Erythroblast (primary cell): ENCODE data around the gene MAN2A2.

Experiments used
- GATA1 ChIP-seq: IDR thresholded peaks from 2 replicates; pipeline ENCODE4 v1.6.1; 2011; ENCODE audit warnings: low read depth, mild to moderate bottlenecking, control low read depth, low read length, moderate library complexity
- POLR2A ChIP-seq: IDR thresholded peaks from 2 replicates; pipeline ENCODE4 v1.6.1; 2011; ENCODE audit warnings: mild to moderate bottlenecking, low read length

DNA sequence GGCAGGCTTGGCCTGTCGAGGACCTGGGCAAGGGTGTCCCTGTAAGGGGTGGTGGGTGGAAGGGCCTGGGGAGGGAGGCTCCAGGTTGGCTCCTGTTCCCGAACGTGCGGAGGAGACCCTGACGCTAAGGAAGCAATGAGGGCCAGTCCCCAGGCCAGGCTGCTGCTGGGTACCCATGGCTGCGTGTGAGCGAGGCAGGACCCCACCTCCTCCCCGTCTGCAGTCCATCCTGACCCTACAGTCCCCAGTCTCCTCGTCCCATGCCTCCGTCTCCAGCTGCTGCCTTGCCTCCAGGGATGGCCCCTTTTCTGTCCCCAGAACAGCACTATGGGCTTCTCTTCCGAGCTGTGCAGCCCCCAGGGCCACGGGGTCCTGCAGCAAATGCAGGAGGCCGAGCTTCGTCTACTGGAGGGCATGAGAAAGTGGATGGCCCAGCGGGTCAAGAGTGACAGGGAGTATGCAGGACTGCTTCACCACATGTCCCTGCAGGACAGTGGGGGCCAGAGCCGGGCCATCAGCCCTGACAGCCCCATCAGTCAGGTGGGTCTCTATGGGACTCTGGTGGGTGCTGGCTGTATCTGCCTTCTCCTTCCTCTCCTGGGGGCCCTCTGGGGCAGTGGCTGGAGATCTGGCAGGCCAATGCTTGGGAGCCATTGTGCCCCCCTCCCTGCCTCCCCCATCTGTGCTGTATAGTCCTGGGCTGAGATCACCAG, 18.2 kb upstream of the MAN2A2 start:
- TF ChIP-seq POLR2A (no peak), GATA1 (no peak)
